ENCODE data around the gene CTDSPL. TPM values are rescaled to one million over a fixed set of nuclear protein-coding genes. Genes with fewer than 3 reads are reported as not detected.

The CTDSPL gene
- total and polyA plus RNA-seq, 2 experiments from 2014 or later, result 7.1 to 33.4 TPM

DNA sequence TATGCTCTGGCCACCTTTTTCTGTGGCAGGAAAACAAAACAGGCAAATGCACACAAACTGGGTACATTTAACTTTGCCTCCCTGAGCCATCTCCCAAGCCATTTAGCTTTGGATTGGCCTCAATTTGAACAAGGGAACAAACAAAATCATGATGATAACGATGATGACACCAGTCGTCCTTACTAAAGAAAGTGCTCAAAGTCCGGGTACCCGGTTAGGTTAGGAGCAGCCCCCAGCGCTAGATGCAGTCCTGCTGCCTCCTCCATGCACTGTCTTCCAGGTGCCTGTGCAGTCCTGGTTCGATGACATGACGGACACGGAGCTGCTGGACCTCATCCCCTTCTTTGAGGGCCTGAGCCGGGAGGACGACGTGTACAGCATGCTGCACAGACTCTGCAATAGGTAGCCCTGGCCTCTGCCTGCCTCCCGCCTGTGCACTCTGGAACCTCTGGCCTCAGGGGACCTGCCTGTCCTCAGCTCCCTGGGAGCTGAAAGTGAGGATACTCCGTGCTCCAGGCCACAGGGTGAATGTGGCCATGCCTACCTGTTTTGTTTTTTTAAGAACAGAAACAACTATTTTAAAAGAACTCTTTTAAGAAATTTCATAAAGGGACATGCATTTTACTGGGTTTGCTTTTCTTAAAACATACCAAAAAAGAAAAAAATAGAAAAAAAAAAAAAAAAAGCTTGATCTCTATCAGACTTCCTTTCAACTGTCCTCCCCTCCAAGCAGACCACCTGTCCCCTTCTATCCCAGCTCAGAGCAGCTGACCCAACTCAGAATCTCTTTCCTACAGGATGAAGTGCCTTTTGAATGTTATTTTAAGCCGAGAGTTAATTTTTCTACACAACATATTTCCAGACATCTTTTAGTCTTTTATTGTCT, 119.0 kb downstream of the CTDSPL start:
- H2AFZ ChIP-seq, result no peak overlapping the region
- no peaks in the 10 kb centered on the region for H3K27me3 ChIP-seq (replicated peaks; ENCODE audit: insufficient read depth)
- no peaks in the 10 kb centered on the region for H3K9me2 ChIP-seq (ENCODE audit: insufficient read depth)
- no peaks in the 10 kb centered on the region for H4K20me1 ChIP-seq (ENCODE audit: insufficient read depth)
- no peaks in the 10 kb centered on the region for H3F3A ChIP-seq (ENCODE audit: insufficient read depth)
- no peak overlapping the region for H3K4me3 ChIP-seq
- H3K4me2 ChIP-seq (ENCODE audit: unreplicated experiment), result no peak overlapping the region
- TF ChIP-seq EZH2phosphoT487 (IDR thresholded peaks at IDR 0.05; ENCODE audit: insufficient read depth, low read depth) (no peak), EZH2 (IDR thresholded peaks at IDR 0.05; ENCODE audit: insufficient read depth, poor library complexity, severe bottlenecking) (no peak)
- in situ Hi-C loops (cut with MboI), result no loop called here
- 94% methylated on average over 14 of the region's 14 CpGs for WGBS, 2 experiments (ENCODE audit: low coverage in 1 of 2, low lambda C conversion rate in 2 of 2, missing lambda C conversion rate in 2 of 2)
- H3K36me3 ChIP-seq (ENCODE audit: low read depth), result peaks cover 20% of the 10 kb centered on the region; the same call in 1 of the 2 replicates
- H3K4me1 ChIP-seq (ENCODE audit: insufficient read depth), result no peaks in the 10 kb centered on the region
- H3K9ac ChIP-seq, result no peak overlapping the region
- no peak for DNase-seq
- H3K27ac ChIP-seq, result no peak overlapping the region
- H3K79me2 ChIP-seq (ENCODE audit: insufficient read depth), result no peaks in the 10 kb centered on the region
- H3K9me3 ChIP-seq (ENCODE audit: low read depth), result no peaks in the 10 kb centered on the region

- Histone ChIP-seq H4K20me1 (ENCODE audit: insufficient read depth) (no peaks in the 10 kb centered on the region), H3K4me1 (ENCODE audit: insufficient read depth) (no peaks in the 10 kb centered on the region), H3K4me2 (ENCODE audit: unreplicated experiment) (no peak overlapping the region), H3K36me3 (ENCODE audit: low read depth) (peaks cover 14% of the 10 kb centered on the region; the same call in 1 of the 2 replicates), H3F3A (ENCODE audit: insufficient read depth) (no peaks in the 10 kb centered on the region), H3K9ac (no peak overlapping the region), H3K27me3 (replicated peaks; ENCODE audit: insufficient read depth) (no peaks in the 10 kb centered on the region), H3K9me3 (ENCODE audit: low read depth) (no peaks in the 10 kb centered on the region), H3K27ac (no peak overlapping the region), H3K4me3 (no peak overlapping the region), H3K9me2 (ENCODE audit: insufficient read depth) (no peaks in the 10 kb centered on the region), H3K79me2 (ENCODE audit: insufficient read depth) (no peaks in the 10 kb centered on the region), H2AFZ (no peak overlapping the region)
- 99 to 100% methylated on average over 2 of the region's 2 CpGs for WGBS, 2 experiments (ENCODE audit: low coverage in 1 of 2, low lambda C conversion rate in 2 of 2, missing lambda C conversion rate in 2 of 2)
- DNase-seq, result no peak
- in situ Hi-C loops (cut with MboI), result no loop called here
- no peak for TF ChIP-seq EZH2phosphoT487 (IDR thresholded peaks at IDR 0.05; ENCODE audit: insufficient read depth, low read depth)
- no peak for TF ChIP-seq EZH2 (IDR thresholded peaks at IDR 0.05; ENCODE audit: insufficient read depth, poor library complexity, severe bottlenecking)
Observed at GRCh38 chr3:37981348-37981664, 119.6 kb downstream of the CTDSPL start.

GRCh38 chr3:37982331-37982730, 120.7 kb downstream of the CTDSPL start:
- Histone ChIP-seq H3K9me3 (ENCODE audit: low read depth) (no peaks in the 10 kb centered on the region), H3K4me3 (no peak overlapping the region), H3K4me2 (ENCODE audit: unreplicated experiment) (no peak overlapping the region), H3K9me2 (ENCODE audit: insufficient read depth) (no peaks in the 10 kb centered on the region), H3K9ac (no peak overlapping the region), H3K4me1 (ENCODE audit: insufficient read depth) (no peaks in the 10 kb centered on the region), H3K27ac (no peak overlapping the region), H3K27me3 (replicated peaks; ENCODE audit: insufficient read depth) (no peaks in the 10 kb centered on the region), H3K36me3 (ENCODE audit: low read depth) (0 out of 2 replicates have a peak, but pooled peaks cover 13% of the 10 kb centered on the region), H4K20me1 (ENCODE audit: insufficient read depth) (no peaks in the 10 kb centered on the region), H3K79me2 (ENCODE audit: insufficient read depth) (no peaks in the 10 kb centered on the region), H3F3A (ENCODE audit: insufficient read depth) (no peaks in the 10 kb centered on the region), H2AFZ (no peak overlapping the region)
- in situ Hi-C loops (cut with MboI), result no loop called here
- WGBS, 2 experiments (ENCODE audit: low coverage in 1 of 2, low lambda C conversion rate in 2 of 2, missing lambda C conversion rate in 2 of 2), result 96 to 100% methylated on average over 1 of the region's 1 CpG
- no peak for TF ChIP-seq EZH2 (IDR thresholded peaks at IDR 0.05; ENCODE audit: insufficient read depth, poor library complexity, severe bottlenecking)
- no peak for TF ChIP-seq EZH2phosphoT487 (IDR thresholded peaks at IDR 0.05; ENCODE audit: insufficient read depth, low read depth)
- DNase-seq, result no peak

DNA sequence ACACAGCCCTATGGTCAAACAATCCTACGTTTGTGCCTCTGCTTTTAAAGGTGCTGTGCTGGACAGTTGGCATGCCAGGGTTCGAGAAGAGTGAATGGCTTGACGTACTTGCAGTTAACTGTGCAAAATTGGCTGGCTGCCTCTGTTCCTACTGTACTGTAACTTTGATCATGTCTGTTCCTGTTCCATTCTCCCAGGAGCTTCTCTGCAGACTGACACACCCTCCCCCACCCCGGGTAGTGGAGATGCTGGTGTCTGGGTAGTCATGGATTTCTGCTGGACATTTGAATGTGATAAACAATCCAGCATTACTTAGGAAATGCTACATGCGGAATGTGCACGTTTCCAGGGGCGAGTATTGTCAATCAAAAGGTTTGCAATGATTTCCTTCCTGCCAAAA, 122.4 kb downstream of the CTDSPL start:
- Histone ChIP-seq H3K4me1 (ENCODE audit: insufficient read depth) (no peaks in the 10 kb centered on the region), H4K20me1 (ENCODE audit: insufficient read depth) (no peaks in the 10 kb centered on the region), H3K9me3 (ENCODE audit: low read depth) (no peaks in the 10 kb centered on the region), H3K4me3 (no peak overlapping the region), H3K79me2 (ENCODE audit: insufficient read depth) (no peaks in the 10 kb centered on the region), H3K36me3 (ENCODE audit: low read depth) (0 out of 2 replicates have a peak, but pooled peaks cover 13% of the 10 kb centered on the region), H3K27ac (no peak overlapping the region), H3F3A (ENCODE audit: insufficient read depth) (no peaks in the 10 kb centered on the region), H2AFZ (no peak overlapping the region), H3K4me2 (ENCODE audit: unreplicated experiment) (no peak overlapping the region), H3K9ac (no peak overlapping the region), H3K9me2 (ENCODE audit: insufficient read depth) (no peaks in the 10 kb centered on the region), H3K27me3 (replicated peaks; ENCODE audit: insufficient read depth) (no peaks in the 10 kb centered on the region)
- DNase-seq, result no peak
- 72 to 73% methylated on average over 7 of the region's 7 CpGs for WGBS, 2 experiments (ENCODE audit: low coverage in 1 of 2, low lambda C conversion rate in 2 of 2, missing lambda C conversion rate in 2 of 2)
- no peak for TF ChIP-seq EZH2phosphoT487 (IDR thresholded peaks at IDR 0.05; ENCODE audit: insufficient read depth, low read depth)
- TF ChIP-seq EZH2 (IDR thresholded peaks at IDR 0.05; ENCODE audit: insufficient read depth, poor library complexity, severe bottlenecking), result no peak
- in situ Hi-C loops (cut with MboI), result no loop called here
